ENCODE measurements around the gene BOC. TPM values are rescaled to one million over a fixed set of nuclear protein-coding genes. Genes with fewer than 3 reads are reported as not detected.

Gene BOC
- total RNA-seq, 4 donors from 2014 or later: 75.6 to 159 (median 105) TPM

DNA sequence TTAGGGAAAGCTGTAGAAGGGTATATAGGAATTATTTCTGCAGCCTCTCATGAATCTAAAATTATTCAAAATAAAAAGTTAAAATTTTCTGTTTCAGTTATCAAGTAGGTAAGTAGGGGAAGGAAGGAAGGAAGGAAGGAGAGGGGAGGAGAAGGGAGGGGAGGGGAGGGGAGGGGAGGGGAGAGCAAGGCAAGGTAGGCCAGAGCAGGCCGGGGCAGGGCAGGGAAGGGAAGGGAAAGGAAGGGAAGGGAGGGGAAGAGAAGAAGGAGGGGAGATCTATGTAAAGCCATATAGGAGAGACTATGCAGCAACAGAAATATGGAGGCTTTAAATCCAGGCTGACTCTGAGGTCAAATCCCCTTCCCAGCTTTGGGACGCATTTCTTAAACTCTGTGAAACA is 38.3 kb upstream of the BOC start:
- TF ChIP-seq EP300 (IDR thresholded peaks at IDR 0.05) (no peak), POLR2AphosphoS5 (IDR thresholded peaks at IDR 0.05) (no peak), POLR2A (IDR thresholded peaks at IDR 0.05) (no peak)
- TF ChIP-seq, protein P1, sequence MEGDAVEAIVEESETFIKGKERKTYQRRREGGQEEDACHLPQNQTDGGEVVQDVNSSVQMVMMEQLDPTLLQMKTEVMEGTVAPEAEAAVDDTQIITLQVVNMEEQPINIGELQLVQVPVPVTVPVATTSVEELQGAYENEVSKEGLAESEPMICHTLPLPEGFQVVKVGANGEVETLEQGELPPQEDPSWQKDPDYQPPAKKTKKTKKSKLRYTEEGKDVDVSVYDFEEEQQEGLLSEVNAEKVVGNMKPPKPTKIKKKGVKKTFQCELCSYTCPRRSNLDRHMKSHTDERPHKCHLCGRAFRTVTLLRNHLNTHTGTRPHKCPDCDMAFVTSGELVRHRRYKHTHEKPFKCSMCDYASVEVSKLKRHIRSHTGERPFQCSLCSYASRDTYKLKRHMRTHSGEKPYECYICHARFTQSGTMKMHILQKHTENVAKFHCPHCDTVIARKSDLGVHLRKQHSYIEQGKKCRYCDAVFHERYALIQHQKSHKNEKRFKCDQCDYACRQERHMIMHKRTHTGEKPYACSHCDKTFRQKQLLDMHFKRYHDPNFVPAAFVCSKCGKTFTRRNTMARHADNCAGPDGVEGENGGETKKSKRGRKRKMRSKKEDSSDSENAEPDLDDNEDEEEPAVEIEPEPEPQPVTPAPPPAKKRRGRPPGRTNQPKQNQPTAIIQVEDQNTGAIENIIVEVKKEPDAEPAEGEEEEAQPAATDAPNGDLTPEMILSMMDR (IDR thresholded peaks at IDR 0.05): no peak
- Histone ChIP-seq H3K4me1 (peaks cover 18% of the 10 kb centered on the region), H3K27ac (no peak overlapping the region), H3K27me3 (no peaks in the 10 kb centered on the region), H3K9me3 (no peaks in the 10 kb centered on the region), H3K4me3 (no peak overlapping the region), H3K36me3 (no peaks in the 10 kb centered on the region)
- WGBS: 59% methylated on average over 2 of the region's 2 CpGs
- no peak for DNase-seq (ENCODE audit: low spot score in 2 of 2)

DNA sequence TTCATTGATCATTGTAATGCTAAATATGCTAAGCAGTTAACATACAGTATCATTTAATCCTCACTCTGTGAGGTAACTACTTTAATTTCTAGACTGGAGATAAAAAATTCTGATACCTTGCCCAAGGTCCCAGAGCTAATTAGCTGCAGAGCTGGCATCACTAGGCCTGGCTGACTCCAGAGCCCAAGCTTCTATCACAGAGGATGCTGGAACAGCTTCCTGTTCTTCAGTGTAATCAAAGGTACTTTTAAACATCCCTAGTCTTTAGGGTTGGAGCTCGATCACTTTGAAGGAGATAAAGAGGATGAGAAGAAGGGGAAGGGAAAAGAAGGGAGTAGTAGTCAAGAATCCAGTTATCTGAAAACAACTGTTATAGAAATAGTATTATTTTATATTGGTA is 37.1 kb upstream of the BOC start:
- 77% methylated on average over 1 of the region's 1 CpG for WGBS
- Histone ChIP-seq H3K27me3 (no peaks in the 10 kb centered on the region), H3K9me3 (no peaks in the 10 kb centered on the region), H3K36me3 (no peaks in the 10 kb centered on the region), H3K4me3 (no peak overlapping the region), H3K4me1 (peaks cover 7% of the 10 kb centered on the region), H3K27ac (no peak overlapping the region)
- TF ChIP-seq EP300 (IDR thresholded peaks at IDR 0.05): no peak
- TF ChIP-seq POLR2A (IDR thresholded peaks at IDR 0.05): no peak
- TF ChIP-seq, protein P1 (IDR thresholded peaks at IDR 0.05): no peak
- TF ChIP-seq POLR2AphosphoS5 (IDR thresholded peaks at IDR 0.05): no peak
- no peak for DNase-seq (ENCODE audit: low spot score in 2 of 2)

DNA sequence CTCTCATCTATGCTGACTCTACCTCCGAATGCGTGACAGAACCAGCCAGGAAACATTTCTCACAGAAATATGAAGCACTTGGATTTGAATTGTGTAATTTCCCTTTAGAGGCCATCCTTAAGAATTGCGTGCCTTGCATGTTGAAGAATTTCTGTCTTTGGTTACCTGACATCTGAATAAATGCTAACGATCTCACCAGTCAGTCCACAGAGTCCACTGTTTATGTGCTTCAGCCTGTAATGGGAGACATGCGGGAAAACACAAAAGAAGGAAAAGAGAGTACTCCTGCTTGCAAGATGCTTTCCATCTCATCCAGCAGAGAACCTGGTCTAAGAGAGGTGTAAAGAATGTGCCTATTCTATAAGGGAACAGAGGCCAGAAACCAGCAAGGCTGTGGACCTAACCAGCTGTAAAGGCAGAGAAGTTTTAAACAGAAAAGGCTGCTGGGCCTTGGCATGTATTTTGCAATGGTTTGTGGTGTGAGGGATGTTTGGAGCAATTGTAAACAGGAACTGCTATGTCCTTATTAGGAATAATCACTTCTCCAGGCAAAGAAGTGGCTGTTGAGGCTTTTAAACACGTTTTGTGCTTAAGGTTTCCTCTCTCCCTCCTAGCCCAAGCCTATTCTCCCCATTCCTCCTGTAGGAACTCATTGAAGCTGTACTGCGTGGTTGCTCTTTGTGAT is 36.4 kb upstream of the BOC start:
- no peak overlapping the region for H3K27ac ChIP-seq
- 68% methylated on average over 7 of the region's 7 CpGs for WGBS
- no peaks in the 10 kb centered on the region for H3K27me3 ChIP-seq
- TF ChIP-seq POLR2A (IDR thresholded peaks at IDR 0.05) (no peak), EP300 (IDR thresholded peaks at IDR 0.05) (no peak)
- H3K4me3 ChIP-seq: no peak overlapping the region
- peaks cover under 1% of the 10 kb centered on the region for H3K4me1 ChIP-seq
- DNase-seq (ENCODE audit: low spot score in 2 of 2): no peak
- no peaks in the 10 kb centered on the region for H3K36me3 ChIP-seq
- H3K9me3 ChIP-seq: no peaks in the 10 kb centered on the region

DNA sequence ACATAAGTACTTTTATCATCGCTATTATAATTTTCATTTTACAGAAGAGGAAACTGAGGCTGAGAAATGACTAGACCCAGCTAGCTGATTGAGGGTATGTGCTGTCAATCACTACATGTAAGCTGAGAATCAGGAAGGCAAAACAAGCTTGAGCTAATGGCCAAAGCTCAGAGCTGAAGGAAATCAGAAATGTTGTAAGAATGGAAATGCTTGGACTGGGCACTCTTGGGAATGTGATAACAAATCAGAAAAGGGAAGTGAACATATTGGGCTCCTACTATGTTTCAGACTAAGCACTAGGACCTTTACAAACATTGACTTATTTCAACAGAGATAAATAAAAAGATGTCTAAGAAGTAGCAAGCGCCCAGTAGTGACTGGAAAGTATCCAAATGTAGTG is 33.8 kb upstream of the BOC start:
- Histone ChIP-seq H3K9me3 (no peaks in the 10 kb centered on the region), H3K27me3 (no peaks in the 10 kb centered on the region), H3K27ac (no peak overlapping the region), H3K4me1 (no peaks in the 10 kb centered on the region), H3K36me3 (no peaks in the 10 kb centered on the region), H3K4me3 (no peak overlapping the region)
- TF ChIP-seq EP300 (IDR thresholded peaks at IDR 0.05): no peak
- TF ChIP-seq POLR2AphosphoS5 (IDR thresholded peaks at IDR 0.05): no peak
- TF ChIP-seq, protein P1 (IDR thresholded peaks at IDR 0.05): no peak
- TF ChIP-seq POLR2A (IDR thresholded peaks at IDR 0.05): no peak
- no peak for DNase-seq (ENCODE audit: low spot score in 2 of 2)
- WGBS: 70% methylated on average over 2 of the region's 2 CpGs

DNA sequence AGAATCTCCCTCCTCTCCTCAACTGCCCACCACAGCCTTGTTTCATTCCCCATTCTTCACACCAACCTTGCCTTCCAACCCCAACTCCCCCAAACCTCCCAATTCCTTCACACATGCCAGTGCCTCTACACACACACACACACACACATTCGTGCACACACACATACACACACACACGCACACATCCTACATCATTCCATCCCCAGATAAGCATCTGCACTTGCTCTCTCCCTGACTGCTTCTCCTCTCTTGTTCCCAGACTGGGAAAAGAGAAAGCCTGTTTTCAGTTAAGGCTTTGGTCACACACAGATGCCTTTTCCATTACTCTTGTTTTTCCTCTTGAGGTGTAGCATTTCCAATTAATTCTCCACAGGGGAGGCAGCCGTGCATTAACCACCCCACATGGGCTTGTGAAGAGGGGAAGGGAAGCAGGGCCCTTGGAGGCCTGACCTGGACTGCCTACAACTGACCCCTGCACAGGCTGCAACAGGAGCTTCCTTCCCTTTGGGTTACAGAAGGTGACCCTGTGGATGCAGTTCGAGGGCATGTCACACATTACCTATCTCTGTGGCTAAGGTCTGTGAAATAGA is 32.0 kb upstream of the BOC start:
- WGBS: 78% methylated on average over 4 of the region's 4 CpGs
- H3K36me3 ChIP-seq: no peaks in the 10 kb centered on the region
- no peak overlapping the region for H3K4me3 ChIP-seq
- no peak overlapping the region for H3K27ac ChIP-seq
- TF ChIP-seq POLR2AphosphoS5 (IDR thresholded peaks at IDR 0.05): no peak
- TF ChIP-seq, protein P1 (IDR thresholded peaks at IDR 0.05): no peak
- no peak for TF ChIP-seq EP300 (IDR thresholded peaks at IDR 0.05)
- no peak for TF ChIP-seq POLR2A (IDR thresholded peaks at IDR 0.05)
- H3K27me3 ChIP-seq: no peaks in the 10 kb centered on the region
- H3K4me1 ChIP-seq: no peaks in the 10 kb centered on the region
- no peak for DNase-seq (ENCODE audit: low spot score in 2 of 2)
- H3K9me3 ChIP-seq: no peaks in the 10 kb centered on the region
